GM12874 (cell line): ENCODE data around the gene RNF31.

Experiments used
- CTCF ChIP-seq: IDR thresholded peaks from 2 replicates; pipeline ENCODE4 v1.5.1; 2011; ENCODE audit warnings: low read depth, mild to moderate bottlenecking, control low read depth, low read length, moderate library complexity; ENCODE audit not compliant: insufficient read depth

Gene RNF31

DNA sequence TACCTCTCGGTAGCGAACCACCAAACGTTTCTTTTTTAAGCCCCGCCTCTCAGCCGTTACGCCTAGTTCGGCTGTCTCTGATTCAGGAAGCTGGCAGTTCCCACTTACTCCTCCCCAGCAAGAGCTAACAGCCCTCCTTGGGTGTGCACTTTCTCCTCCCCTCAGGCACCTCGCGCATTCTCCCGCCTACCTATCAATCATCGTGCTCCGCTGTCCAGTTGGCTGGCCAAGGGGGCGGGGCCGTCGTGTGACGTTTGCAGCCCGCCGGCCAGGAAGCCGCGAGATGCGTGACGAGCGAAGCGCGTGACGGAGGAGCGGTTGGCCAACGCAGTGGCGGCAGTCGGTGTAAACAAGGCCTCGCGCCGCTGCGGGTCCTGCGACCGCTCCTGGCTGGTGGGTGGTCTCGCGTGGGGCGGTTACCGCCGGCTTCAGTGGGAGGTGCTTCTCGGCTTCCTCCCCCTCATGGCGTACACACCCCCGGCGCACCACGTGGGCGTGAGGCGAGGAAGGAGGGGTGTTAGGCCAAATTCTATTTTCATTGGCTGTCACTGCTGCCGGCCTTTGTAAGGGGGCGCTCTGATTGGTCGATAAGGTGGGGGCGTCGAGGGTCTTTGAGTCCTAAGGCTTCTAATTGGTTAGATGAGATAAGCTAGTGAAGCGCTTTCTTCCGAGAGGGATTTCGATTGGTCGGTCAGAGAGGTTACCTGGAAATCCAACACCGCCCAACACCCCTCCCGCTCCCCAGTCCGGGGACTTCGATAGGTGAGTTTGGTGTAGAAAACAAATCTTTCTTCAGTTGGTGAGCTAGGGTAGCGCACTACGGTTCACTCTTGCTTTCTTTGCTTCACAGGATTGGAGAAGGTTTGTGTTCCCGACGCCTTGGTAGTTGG lies 32.5 kb upstream of the RNF31 start, which contains the start of the genes DCAF11 and NRL:
Gene DCAF11, plus strand, starts transcription at position 246 of the 890 bp plus-strand sequence. CDS start 818 bp downstream, outside the sequence.
Gene NRL, minus strand, starts transcription at position 418 of the 890 bp plus-strand sequence. CDS start 32,101 bp downstream, outside the sequence.
- TF ChIP-seq CTCF, result no peak

GRCh38 chr14:24115422-24116127 lies 31.7 kb upstream of the RNF31 start:
- TF ChIP-seq CTCF, result no peak

DNA sequence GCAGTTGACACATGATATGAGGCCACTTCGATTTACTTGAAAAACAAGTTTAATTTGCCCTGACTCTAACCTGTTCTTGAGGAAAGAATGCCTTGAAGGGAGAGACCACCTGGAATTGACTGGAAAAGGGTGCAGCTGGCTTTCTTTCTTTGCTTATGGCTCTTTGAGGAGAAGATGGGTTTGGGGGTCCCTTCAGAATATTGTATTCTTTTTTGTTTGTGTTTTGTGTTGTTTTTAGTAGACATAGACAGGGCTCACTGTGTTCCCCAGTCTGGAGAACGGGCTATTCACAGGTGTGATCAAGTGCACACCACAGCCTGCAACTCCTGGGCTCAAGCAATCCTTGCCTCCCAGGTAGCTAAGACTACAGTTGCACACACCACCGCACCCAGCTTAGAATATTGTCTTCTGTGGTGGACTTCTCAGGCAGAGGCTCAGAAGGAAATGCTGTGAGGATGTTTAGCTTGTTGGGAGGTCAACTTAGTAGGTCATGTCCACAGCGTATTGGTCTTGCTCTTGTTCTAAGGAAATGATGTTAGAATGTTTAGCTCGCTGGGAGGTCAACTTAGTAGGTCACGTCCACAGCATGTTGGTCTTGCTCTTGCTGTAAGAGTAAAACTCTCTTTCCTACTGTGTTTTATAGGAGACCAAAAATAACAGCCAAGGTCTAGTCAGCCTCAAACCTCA lies 31.0 kb upstream of the RNF31 start:
- TF ChIP-seq CTCF, result no peak

DNA sequence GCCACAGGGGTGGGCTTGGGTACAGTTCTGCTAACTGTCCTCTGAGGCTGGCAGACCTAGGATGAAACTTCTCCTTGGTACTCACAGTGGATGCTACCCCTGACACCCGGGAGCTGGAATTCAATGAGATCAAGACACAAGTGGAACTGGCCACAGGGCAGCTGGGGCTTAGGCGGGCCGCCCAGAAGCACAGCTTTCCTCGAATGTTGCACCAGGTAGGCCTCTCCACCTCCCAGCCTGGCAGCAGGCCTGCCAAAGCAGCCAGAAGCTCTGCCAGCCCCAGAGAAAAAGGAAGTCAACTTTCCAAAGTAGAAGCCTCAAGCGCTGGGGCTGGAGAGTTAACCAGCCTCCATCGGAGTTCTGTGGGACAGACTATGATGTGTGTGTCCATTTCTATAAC lies 30.1 kb upstream of the RNF31 start:
- TF ChIP-seq CTCF, result no peak

- TF ChIP-seq CTCF, result no peak
These were observed 27.6 kb upstream of the RNF31 start for GRCh38 chr14:24119691-24120090.

DNA sequence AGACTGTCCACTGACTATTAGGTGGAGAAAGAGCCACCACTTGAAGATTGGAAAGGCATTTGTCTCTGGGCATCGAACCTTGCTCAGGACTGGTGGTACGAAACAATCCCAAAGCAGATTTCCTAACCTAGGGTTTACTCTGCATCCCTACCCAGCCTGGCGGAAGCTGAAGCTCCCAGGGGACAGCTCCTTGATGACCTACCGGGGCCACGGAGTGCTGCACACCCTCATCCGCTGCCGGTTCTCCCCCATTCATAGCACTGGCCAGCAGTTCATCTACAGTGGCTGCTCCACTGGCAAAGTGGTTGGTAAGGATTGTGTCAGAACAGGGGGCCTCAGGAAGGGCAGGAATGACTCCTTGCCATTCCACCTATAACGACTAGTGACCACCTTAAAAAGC lies 26.1 kb upstream of the RNF31 start:
- TF ChIP-seq CTCF, result no peak

DNA sequence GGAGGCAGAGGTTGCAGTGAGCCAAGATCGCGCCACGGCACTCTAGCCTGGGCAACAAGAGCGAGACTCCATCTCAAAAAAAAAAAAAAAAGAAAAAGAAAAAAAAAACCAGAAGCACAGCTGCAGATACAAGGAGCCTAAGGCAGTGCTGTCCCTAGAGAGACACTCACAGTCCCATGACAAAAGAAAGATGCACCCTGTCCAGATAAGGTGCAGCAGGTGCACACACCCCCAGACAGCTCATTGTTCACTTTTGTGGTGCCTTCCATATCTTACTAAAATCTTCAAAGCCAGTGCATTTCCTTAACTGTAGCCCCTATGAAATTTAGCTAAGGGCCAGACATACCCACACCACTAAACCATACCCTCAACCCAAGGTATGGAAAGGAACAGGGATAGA lies 24.9 kb upstream of the RNF31 start:
- no peak for TF ChIP-seq CTCF
